H1 (cell line): ENCODE measurements around the gene LYSMD3. TPM values are rescaled to one million over a fixed set of nuclear protein-coding genes. Genes with fewer than 3 reads are reported as not detected.

Source experiments
- ASH2L ChIP-seq: fragments of 200-600, 300-600 bp; sonication (generic); IDR thresholded peaks from one replicate; pipeline ENCODE4 v1.7.1; 2017; ENCODE audit warnings: low read length
- BRCA1 ChIP-seq: IDR thresholded peaks from 2 replicates; pipeline ENCODE4 v1.6.1; 2012; ENCODE audit warnings: low read depth, low read length, improper control_type of control experiment
- GTF2F1 ChIP-seq: IDR thresholded peaks from 2 replicates; pipeline ENCODE4 v1.6.1; 2012; ENCODE audit warnings: low read depth, low read length, improper control_type of control experiment, borderline replicate concordance
- RAD21 ChIP-seq, 2 experiments: IDR thresholded peaks in 1 of 2; conservative IDR thresholded peaks in 1 of 2; 2 replicates each; pipeline ENCODE4 v1.6.1; 2011; ENCODE audit warnings: low read depth in 2 of 2, low read length in 2 of 2, improper control_type of control experiment in 1 of 2, inconsistent platforms in 1 of 2, mild to moderate bottlenecking in 1 of 2, moderate library complexity in 1 of 2
- SAP30 ChIP-seq: fragments of 300-600 bp; sonication (generic); IDR thresholded peaks from 2 replicates; pipeline ENCODE4 v1.7.1; 2012; ENCODE audit warnings: low read length, moderate library complexity, mild to moderate bottlenecking, inconsistent platforms; ENCODE audit not compliant: insufficient read depth, insufficient replicate concordance
- SIN3A ChIP-seq, 2 experiments: IDR thresholded peaks in 1 of 2; conservative IDR thresholded peaks in 1 of 2; 2 replicates each; pipeline ENCODE4 v1.6.1; 2011 to 2012; ENCODE audit warnings: low read length in 2 of 2, improper control_type of control experiment in 1 of 2, low read depth in 1 of 2, mild to moderate bottlenecking in 1 of 2
- SP4 ChIP-seq: IDR thresholded peaks from 2 replicates; pipeline ENCODE4 v1.6.1; 2012; ENCODE audit warnings: low read length, inconsistent platforms
- polyA plus RNA-seq, 7 experiments: library from polyadenylated mRNA; depleted of rRNA in 3 of 7; stranded (reverse) in 5 of 7; unstranded in 2 of 7; fragments of >200 nt in 5 of 7; fragments of 200-250 nt in 2 of 7; gene quantifications; 1 replicate in 5 of 7; 2 replicates in 1 of 7; 4 replicates in 1 of 7; pipeline versions ENCODE4 v1.2.1 to v1.2.3, GENCODE V29; 2011 to 2013; ENCODE audit warnings: missing spikeins in 2 of 7, mixed read lengths in 2 of 7
- total RNA-seq: library from RNA; stranded (reverse); fragmentation: NEBNext Ultra II Directional; extraction: Animal tissue kit (Norgen Biotek cat#: 25700); gene quantifications from 2 replicates; pipeline ENCODE4 v1.2.1, GENCODE V29; 2021
- TF ChIP-seq, protein P1 (sequence below): fragments of 300-600 bp; sonication (generic); IDR thresholded peaks from 2 replicates; pipeline ENCODE4 v1.7.1; 2012; ENCODE audit warnings: low read length, moderate library complexity, mild to moderate bottlenecking, inconsistent platforms; ENCODE audit not compliant: insufficient replicate concordance

LYSMD3 gene
- total and polyA plus RNA-seq, 2 of the 8 experiments (the other 6 are each of a cell fraction or from before 2014, with no cell fraction given): 3.7 to 14.9 TPM

DNA sequence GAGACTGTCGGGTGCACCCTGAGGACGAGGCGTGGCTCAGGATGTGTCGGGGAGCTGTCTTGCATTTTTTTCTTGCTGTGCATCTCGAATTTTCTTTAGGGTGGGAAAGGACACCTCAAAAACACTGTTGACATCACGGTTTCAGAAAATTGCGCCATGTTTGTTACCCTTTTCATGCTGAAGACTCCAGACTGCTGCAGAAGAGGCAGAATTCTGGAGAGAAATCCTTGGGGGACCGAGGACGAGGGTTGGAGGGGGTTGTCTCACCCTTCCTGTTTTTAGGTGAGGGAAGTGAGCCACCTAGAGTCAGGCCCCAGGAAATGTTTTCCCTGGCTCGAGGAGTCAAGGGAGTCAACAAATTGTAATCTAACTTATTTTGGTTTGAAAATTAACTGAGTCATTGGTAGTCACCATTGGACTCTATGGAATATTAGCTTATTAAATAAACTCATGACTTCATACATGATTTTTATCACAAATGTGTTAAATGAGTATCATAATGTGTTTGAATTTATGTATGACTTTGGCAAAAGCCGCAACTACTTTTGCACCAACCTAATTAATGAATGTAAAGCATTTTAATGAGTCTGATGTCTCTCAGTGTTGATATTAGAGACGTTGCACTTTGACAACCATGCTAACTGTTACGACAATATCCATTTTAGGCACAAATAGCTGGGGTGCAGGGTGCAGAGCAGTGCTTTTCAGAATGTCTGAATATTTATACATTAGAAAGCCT is 724 bp upstream of the LYSMD3 start (continued):
- TF ChIP-seq, protein P1, sequence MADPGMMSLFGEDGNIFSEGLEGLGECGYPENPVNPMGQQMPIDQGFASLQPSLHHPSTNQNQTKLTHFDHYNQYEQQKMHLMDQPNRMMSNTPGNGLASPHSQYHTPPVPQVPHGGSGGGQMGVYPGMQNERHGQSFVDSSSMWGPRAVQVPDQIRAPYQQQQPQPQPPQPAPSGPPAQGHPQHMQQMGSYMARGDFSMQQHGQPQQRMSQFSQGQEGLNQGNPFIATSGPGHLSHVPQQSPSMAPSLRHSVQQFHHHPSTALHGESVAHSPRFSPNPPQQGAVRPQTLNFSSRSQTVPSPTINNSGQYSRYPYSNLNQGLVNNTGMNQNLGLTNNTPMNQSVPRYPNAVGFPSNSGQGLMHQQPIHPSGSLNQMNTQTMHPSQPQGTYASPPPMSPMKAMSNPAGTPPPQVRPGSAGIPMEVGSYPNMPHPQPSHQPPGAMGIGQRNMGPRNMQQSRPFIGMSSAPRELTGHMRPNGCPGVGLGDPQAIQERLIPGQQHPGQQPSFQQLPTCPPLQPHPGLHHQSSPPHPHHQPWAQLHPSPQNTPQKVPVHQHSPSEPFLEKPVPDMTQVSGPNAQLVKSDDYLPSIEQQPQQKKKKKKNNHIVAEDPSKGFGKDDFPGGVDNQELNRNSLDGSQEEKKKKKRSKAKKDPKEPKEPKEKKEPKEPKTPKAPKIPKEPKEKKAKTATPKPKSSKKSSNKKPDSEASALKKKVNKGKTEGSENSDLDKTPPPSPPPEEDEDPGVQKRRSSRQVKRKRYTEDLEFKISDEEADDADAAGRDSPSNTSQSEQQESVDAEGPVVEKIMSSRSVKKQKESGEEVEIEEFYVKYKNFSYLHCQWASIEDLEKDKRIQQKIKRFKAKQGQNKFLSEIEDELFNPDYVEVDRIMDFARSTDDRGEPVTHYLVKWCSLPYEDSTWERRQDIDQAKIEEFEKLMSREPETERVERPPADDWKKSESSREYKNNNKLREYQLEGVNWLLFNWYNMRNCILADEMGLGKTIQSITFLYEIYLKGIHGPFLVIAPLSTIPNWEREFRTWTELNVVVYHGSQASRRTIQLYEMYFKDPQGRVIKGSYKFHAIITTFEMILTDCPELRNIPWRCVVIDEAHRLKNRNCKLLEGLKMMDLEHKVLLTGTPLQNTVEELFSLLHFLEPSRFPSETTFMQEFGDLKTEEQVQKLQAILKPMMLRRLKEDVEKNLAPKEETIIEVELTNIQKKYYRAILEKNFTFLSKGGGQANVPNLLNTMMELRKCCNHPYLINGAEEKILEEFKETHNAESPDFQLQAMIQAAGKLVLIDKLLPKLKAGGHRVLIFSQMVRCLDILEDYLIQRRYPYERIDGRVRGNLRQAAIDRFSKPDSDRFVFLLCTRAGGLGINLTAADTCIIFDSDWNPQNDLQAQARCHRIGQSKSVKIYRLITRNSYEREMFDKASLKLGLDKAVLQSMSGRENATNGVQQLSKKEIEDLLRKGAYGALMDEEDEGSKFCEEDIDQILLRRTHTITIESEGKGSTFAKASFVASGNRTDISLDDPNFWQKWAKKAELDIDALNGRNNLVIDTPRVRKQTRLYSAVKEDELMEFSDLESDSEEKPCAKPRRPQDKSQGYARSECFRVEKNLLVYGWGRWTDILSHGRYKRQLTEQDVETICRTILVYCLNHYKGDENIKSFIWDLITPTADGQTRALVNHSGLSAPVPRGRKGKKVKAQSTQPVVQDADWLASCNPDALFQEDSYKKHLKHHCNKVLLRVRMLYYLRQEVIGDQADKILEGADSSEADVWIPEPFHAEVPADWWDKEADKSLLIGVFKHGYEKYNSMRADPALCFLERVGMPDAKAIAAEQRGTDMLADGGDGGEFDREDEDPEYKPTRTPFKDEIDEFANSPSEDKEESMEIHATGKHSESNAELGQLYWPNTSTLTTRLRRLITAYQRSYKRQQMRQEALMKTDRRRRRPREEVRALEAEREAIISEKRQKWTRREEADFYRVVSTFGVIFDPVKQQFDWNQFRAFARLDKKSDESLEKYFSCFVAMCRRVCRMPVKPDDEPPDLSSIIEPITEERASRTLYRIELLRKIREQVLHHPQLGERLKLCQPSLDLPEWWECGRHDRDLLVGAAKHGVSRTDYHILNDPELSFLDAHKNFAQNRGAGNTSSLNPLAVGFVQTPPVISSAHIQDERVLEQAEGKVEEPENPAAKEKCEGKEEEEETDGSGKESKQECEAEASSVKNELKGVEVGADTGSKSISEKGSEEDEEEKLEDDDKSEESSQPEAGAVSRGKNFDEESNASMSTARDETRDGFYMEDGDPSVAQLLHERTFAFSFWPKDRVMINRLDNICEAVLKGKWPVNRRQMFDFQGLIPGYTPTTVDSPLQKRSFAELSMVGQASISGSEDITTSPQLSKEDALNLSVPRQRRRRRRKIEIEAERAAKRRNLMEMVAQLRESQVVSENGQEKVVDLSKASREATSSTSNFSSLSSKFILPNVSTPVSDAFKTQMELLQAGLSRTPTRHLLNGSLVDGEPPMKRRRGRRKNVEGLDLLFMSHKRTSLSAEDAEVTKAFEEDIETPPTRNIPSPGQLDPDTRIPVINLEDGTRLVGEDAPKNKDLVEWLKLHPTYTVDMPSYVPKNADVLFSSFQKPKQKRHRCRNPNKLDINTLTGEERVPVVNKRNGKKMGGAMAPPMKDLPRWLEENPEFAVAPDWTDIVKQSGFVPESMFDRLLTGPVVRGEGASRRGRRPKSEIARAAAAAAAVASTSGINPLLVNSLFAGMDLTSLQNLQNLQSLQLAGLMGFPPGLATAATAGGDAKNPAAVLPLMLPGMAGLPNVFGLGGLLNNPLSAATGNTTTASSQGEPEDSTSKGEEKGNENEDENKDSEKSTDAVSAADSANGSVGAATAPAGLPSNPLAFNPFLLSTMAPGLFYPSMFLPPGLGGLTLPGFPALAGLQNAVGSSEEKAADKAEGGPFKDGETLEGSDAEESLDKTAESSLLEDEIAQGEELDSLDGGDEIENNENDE: no peak
- TF ChIP-seq SIN3A (conservative IDR thresholded peaks at IDR 0.05 in 1 of 2, IDR thresholded peaks at IDR 0.05 in 1 of 2; ENCODE audit: low read depth in 1 of 2, low read length in 2 of 2): peak; percentile 52 to 66; a peak in 2 of 4 replicates
- TF ChIP-seq RAD21 (IDR thresholded peaks at IDR 0.05 in 1 of 2, conservative IDR thresholded peaks at IDR 0.05 in 1 of 2; ENCODE audit: low read depth in 2 of 2, low read length in 2 of 2): peak; percentile 81 to 86
- peak; percentile 58; the same call in 1 of the 2 replicates for TF ChIP-seq SP4
- no peak for TF ChIP-seq GTF2F1
- TF ChIP-seq BRCA1: 0 out of 2 replicates have a peak, but pooled peaks have one; percentile 16
- TF ChIP-seq SAP30: peak; percentile 28
- peak; percentile 62 for TF ChIP-seq ASH2L
